AG09319 (cell line): Measurements from ENCODE around the gene PWP2.
"Not testable (repeated sequence)": the region's sequence is repeated elsewhere in the genome, so short reads cannot be mapped to it uniquely, and the experiment has no call there.

Experiments
- DNase-seq: peaks from one replicate; pipeline ENCODE4 v3.0.0-alpha.2; 2010; ENCODE audit warnings: low read depth; ENCODE audit errors: extremely low read depth
- CTCF ChIP-seq: IDR thresholded peaks from 2 replicates; pipeline ENCODE4 v1.5.1; 2011; ENCODE audit warnings: low read depth, mild to moderate bottlenecking, inconsistent platforms, low read length, moderate library complexity

Gene PWP2

GRCh38 chr21:44107026-44107501 lies at the start of gene PWP2:
TSS of gene PWP2 (plus strand) at chr21:44107399. CDS start at chr21:44107417, 18 bp downstream.
- not testable (repeated sequence) for DNase-seq

- TF ChIP-seq CTCF = no peak
- DNase-seq = no peak
These were observed 49.1 kb upstream of the PWP2 start for GRCh38 chr21:44057960-44058651.

- no peak for TF ChIP-seq CTCF
- no peak for DNase-seq
These were observed 48.6 kb upstream of the PWP2 start for GRCh38 chr21:44058652-44058964.

GRCh38 chr21:44058981-44059380 lies 48.2 kb upstream of the PWP2 start:
- DNase-seq = no peak
- TF ChIP-seq CTCF = no peak

- TF ChIP-seq CTCF = no peak
- no peak for DNase-seq
These were observed 47.5 kb upstream of the PWP2 start for GRCh38 chr21:44059710-44060109.

- TF ChIP-seq CTCF = no peak
- no peak for DNase-seq
These were observed 44.8 kb upstream of the PWP2 start for GRCh38 chr21:44062380-44062779.

- TF ChIP-seq CTCF = no peak
- no peak for DNase-seq
These were observed 43.9 kb upstream of the PWP2 start for GRCh38 chr21:44063151-44063912.
